AG09319 (cell line): ENCODE data around the gene ERLEC1.

Experiments used
- DNase-seq: peaks from one replicate; pipeline ENCODE4 v3.0.0-alpha.2; 2010; ENCODE audit warnings: low read depth; ENCODE audit errors: extremely low read depth
- CTCF ChIP-seq: IDR thresholded peaks from 2 replicates; pipeline ENCODE4 v1.5.1; 2011; ENCODE audit warnings: low read depth, mild to moderate bottlenecking, inconsistent platforms, low read length, moderate library complexity

ERLEC1 gene, protein sequence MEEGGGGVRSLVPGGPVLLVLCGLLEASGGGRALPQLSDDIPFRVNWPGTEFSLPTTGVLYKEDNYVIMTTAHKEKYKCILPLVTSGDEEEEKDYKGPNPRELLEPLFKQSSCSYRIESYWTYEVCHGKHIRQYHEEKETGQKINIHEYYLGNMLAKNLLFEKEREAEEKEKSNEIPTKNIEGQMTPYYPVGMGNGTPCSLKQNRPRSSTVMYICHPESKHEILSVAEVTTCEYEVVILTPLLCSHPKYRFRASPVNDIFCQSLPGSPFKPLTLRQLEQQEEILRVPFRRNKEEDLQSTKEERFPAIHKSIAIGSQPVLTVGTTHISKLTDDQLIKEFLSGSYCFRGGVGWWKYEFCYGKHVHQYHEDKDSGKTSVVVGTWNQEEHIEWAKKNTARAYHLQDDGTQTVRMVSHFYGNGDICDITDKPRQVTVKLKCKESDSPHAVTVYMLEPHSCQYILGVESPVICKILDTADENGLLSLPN

GRCh38 chr2:53786705-53787613 is at the start of gene ERLEC1, which contains the start of gene ASB3:
Gene ERLEC1 (plus strand): TSS chr2:53787044. CDS start chr2:53787211, 167 bp downstream.
Gene ASB3 (minus strand): TSS chr2:53786953. CDS start chr2:53765572, 21,381 bp downstream.
- DNase-seq, result peak; percentile 64
- no peak; the same call in 1 of the 2 replicates for TF ChIP-seq CTCF

DNA sequence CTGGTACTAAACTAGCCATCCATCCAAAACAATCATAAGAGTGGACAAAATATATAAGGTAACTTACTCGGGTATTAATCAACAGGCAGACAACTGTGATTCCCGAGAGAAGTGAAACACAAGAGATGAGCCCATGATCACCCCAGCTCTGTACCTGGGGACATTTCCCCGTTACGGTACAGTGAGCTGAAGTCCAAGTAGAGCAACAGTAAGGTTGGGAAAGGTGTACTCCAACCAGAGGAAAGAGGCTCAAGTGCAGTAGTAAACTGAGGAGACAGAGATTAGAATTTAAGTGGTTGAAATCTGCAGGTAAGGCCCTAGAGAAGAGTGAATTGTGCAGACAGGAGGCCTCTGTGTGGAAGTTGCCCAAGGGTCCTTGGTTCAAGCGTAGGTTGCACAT is 49.8 kb upstream of the ERLEC1 start:
- DNase-seq, result no peak
- no peak for TF ChIP-seq CTCF

DNA sequence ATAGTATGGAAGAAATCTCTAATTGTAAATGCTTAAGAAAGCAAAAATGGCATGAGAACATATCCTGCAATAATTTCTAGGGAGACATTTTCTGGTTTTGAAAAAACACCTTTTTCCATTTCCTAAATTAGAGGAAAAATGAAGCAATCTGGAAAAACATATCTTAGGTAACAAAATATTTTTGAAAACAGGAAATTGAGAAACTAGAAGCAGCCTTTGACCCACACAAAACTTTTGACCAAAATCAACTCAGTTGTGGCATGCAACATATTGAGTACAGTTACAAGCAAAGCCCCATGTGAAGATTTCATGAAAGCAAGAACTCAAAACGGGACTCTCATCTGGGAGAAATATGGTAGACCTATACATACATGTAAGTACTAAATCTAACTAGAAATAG is 47.8 kb upstream of the ERLEC1 start:
- no peak for TF ChIP-seq CTCF
- no peak for DNase-seq

- peak; percentile 50 for TF ChIP-seq CTCF
- no peak for DNase-seq
These were observed 46.7 kb upstream of the ERLEC1 start for GRCh38 chr2:53740170-53740569.

DNA sequence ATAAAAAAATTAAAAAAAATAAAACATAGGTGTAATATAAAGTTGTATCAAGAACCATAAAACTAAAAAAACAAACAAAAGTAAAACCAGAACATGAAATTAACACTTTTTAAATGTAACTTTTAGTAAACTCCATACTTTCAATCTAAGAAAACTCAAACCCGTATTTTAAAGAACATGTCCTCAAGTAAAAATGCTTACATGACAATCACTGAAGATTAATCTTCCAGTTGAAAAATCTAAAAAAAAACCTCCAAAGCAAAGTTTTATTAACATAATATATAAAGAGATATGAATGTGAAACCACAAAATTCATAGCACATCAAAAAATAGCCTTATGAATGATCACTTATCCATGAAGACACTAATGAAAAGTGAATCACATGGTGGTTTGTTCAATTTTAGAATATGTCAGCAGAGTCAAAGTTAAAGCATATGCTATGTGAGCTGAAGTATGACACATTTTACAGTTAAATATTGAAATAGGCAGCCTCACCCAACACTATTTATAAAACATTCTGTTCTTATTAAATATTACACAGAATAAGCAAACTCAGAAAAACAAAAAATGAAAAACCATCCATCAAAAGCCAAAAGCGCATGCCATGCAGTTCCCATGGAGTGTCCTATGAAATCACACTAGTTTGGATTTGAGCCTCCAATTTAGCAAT is 42.3 kb upstream of the ERLEC1 start:
- no peak for DNase-seq
- no peak for TF ChIP-seq CTCF

DNA sequence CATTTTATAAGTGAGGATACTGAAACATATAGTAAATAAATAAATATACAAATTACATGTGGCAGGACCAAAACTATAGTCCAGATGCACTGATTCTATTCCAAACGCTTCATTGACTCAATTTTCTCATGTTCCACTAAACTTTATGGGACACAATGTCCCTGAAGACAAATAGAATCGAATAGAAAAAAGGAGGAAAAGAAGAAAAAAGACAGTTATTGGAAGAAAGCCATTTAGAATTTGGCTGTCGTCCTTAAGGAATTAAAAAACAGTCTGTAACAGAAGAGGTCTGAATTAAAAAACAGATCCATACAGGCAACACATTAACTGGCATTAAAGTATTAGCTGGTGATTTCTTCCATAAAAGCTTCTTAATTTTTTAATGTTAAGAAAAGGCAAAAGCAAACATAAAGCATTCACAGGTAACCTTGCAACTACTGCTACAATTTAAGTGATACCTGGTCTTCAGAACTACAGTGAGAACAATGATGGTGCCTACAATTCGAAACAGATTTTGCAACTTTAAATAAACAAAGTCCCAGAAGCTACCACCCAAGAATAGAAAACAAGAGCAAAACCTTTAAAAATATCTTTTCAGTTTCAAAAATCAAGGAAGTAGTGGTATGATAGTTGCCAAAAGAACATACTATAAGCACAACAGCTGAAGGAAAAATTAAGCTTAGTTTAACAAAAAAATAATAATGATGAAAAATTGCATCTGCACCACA is 36.6 kb upstream of the ERLEC1 start:
- no peak for DNase-seq
- no peak for TF ChIP-seq CTCF
